DMS114 treated with DMSO at 0.1 percent for 48 hours (cell line): ENCODE results near the gene ARRDC5.
"Not testable (repeated sequence)": the region's sequence is repeated elsewhere in the genome, so short reads cannot be mapped to it uniquely, and the experiment has no call there.

Experiments
- DNase-seq: peaks from one replicate; lab custom pipeline; 2025; ENCODE audit not compliant: unreplicated experiment; lab: John Stamatoyannopoulos, UW

Gene ARRDC5

GRCh38 chr19:4910594-4911281, 8.0 kb upstream of the ARRDC5 start:
- no peak for DNase-seq

GRCh38 chr19:4909897-4910593, 7.3 kb upstream of the ARRDC5 start:
- peak; percentile 60 for DNase-seq

- no peak for DNase-seq
These were observed 6.6 kb upstream of the ARRDC5 start, which contains the start of gene UHRF1 for GRCh38 chr19:4909156-4909896. TSS of gene UHRF1 (plus strand) at chr19:4909501. CDS start at chr19:4910886, 1,385 bp downstream.

- DNase-seq, result no peak
These were observed 6.1 kb upstream of the ARRDC5 start for GRCh38 chr19:4908781-4909155.

- no peak for DNase-seq
These were observed 5.7 kb upstream of the ARRDC5 start for GRCh38 chr19:4908360-4908759.

- DNase-seq, result no peak
These were observed 4.3 kb upstream of the ARRDC5 start for GRCh38 chr19:4906963-4907362.

- DNase-seq, result no peak
These were observed 1.8 kb upstream of the ARRDC5 start for GRCh38 chr19:4904481-4904880.

- not testable (repeated sequence) for DNase-seq
These were observed 1.8 kb downstream of the ARRDC5 start for GRCh38 chr19:4900879-4901278.

- DNase-seq, result no peak
These were observed 5.5 kb downstream of the ARRDC5 start for GRCh38 chr19:4897146-4897545.

GRCh38 chr19:4896372-4896771, 6.3 kb downstream of the ARRDC5 start:
- DNase-seq, result no peak

GRCh38 chr19:4892962-4893361, 9.7 kb downstream of the ARRDC5 start:
- DNase-seq, result not testable (repeated sequence)

GRCh38 chr19:4891066-4891465, 11.6 kb downstream of the ARRDC5 start:
- DNase-seq, result no peak

- DNase-seq, result no peak
These were observed 13.5 kb downstream of the ARRDC5 start for GRCh38 chr19:4889034-4889815.

GRCh38 chr19:4887803-4888202, 14.9 kb downstream of the ARRDC5 start:
- DNase-seq, result not testable (repeated sequence)

- DNase-seq, result not testable (repeated sequence)
These were observed 17.7 kb downstream of the ARRDC5 start for GRCh38 chr19:4884993-4885392.

- not testable (repeated sequence) for DNase-seq
These were observed 19.8 kb downstream of the ARRDC5 start for GRCh38 chr19:4882874-4883273.

- no peak for DNase-seq
These were observed 23.7 kb downstream of the ARRDC5 start for GRCh38 chr19:4879041-4879440.

- no peak for DNase-seq
These were observed 24.2 kb downstream of the ARRDC5 start for GRCh38 chr19:4878491-4878968.

- DNase-seq, result no peak
These were observed 24.8 kb downstream of the ARRDC5 start for GRCh38 chr19:4877753-4878490.

GRCh38 chr19:4873930-4874329, 28.8 kb downstream of the ARRDC5 start:
- no peak for DNase-seq
